Measurements from ENCODE around the gene CIAO1. TPM values are rescaled to one million over a fixed set of nuclear protein-coding genes. Genes with fewer than 3 reads are reported as not detected.

CIAO1 gene
- total and polyA plus RNA-seq, 2 of the 4 experiments (the other 2 are of a cell fraction), result 81.1 to 94.3 TPM

DNA sequence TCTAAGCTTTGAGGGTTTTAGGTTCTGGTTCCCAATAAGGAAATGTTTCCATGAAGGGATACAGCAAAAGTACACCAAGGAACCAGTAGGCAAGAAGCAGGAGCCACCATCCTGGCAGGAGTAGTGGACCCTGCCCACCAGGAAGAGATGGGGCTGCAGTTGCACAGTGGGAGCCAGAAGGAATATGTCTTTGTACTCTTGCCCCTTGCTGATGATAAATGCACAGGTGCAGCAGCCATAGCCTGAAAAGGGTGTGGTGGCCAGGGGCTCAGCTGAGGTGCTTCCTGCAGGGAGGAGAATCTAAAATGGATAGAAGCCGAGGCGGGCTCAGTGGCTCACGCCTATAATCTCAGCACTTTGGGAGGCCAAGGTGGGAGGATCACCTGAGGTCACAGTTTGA, 27.8 kb upstream of the CIAO1 start:
- Histone ChIP-seq H2AFZ (replicated peaks; ENCODE audit: low read length, poor library complexity) (no peak overlapping the region), H3K36me3 (ENCODE audit: control insufficient read depth, insufficient read depth, low read length) (peaks cover 4% of the 10 kb centered on the region), H4K20me1 (ENCODE audit: insufficient read depth, low read length) (no peaks in the 10 kb centered on the region), H3K4me3 (ENCODE audit: insufficient read depth, low read depth, low read length) (no peak overlapping the region), H3K9me3 (ENCODE audit: control insufficient read depth, insufficient read depth, low read length) (no peaks in the 10 kb centered on the region), H3K18ac (ENCODE audit: low read depth, low read length) (no peak overlapping the region), H2AK9ac (replicated peaks; ENCODE audit: low read depth, low read length, poor library complexity) (no peak overlapping the region), H3K4ac (ENCODE audit: low read depth, low read length) (no peak overlapping the region), H2AK5ac (ENCODE audit: low read depth, low read length) (no peak overlapping the region), H2BK5ac (ENCODE audit: low read depth, low read length, poor library complexity, severe bottlenecking) (no peak overlapping the region), H3K27ac (ENCODE audit: insufficient read depth, low read length) (no peak overlapping the region), H3K14ac (replicated peaks; ENCODE audit: low read depth, low read length) (no peak overlapping the region), H3K79me1 (ENCODE audit: low read depth in 1 of 2, low read length in 2 of 2) (peaks cover 0 to 2% of the 10 kb centered on the region in 2 experiments; a peak in 1 of 4 replicates), H3K23ac (ENCODE audit: low read depth, low read length) (no peak overlapping the region), H3K4me2 (ENCODE audit: low read depth, low read length) (no peak overlapping the region), H4K5ac (ENCODE audit: low read depth, low read length) (no peak overlapping the region), H3K9ac (ENCODE audit: low read depth, low read length) (no peak overlapping the region), H3K27me3 (ENCODE audit: control insufficient read depth, insufficient read depth, low read length) (no peaks in the 10 kb centered on the region), H3K9me1 (ENCODE audit: insufficient read depth, low read length) (peaks cover 8% of the 10 kb centered on the region; the same call in 1 of the 2 replicates), H3K56ac (ENCODE audit: extremely low read depth, insufficient read depth, low read length) (no peak overlapping the region), H2BK20ac (ENCODE audit: low read depth, low read length) (no peak overlapping the region), H2BK120ac (ENCODE audit: low read depth, low read length) (no peak overlapping the region), H4K8ac (ENCODE audit: low read depth in 2 of 2, low read length in 2 of 2) (no peak overlapping the region), H4K91ac (ENCODE audit: insufficient read depth, low read depth, low read length) (no peak overlapping the region), H3K4me1 (ENCODE audit: control insufficient read depth, insufficient read depth, low read length) (peaks cover 3% of the 10 kb centered on the region; the same call in 1 of the 2 replicates), H2BK15ac (ENCODE audit: low read depth, low read length) (no peak overlapping the region)
- TF ChIP-seq RFX5 (IDR thresholded peaks at IDR 0.05; ENCODE audit: low read depth, low read length) (no peak), CHD1 (IDR thresholded peaks at IDR 0.05; ENCODE audit: low read depth, low read length) (no peak), NFE2L2 (IDR thresholded peaks at IDR 0.05; ENCODE audit: low read depth, low read length) (no peak), MXI1 (IDR thresholded peaks at IDR 0.05; ENCODE audit: borderline replicate concordance, low read depth, low read length) (no peak), SMC3 (IDR thresholded peaks at IDR 0.05; ENCODE audit: low read depth, low read length) (no peak), MAFK (IDR thresholded peaks at IDR 0.05; ENCODE audit: low read depth, low read length) (no peak), RAD21 (IDR thresholded peaks at IDR 0.05; ENCODE audit: low read length) (no peak), CEBPB (IDR thresholded peaks at IDR 0.05; ENCODE audit: low read depth, low read length) (no peak), RCOR1 (IDR thresholded peaks at IDR 0.05; ENCODE audit: insufficient replicate concordance, low read length) (no peak), FOS (IDR thresholded peaks at IDR 0.05; ENCODE audit: low read depth, low read length) (no peak), BHLHE40 (IDR thresholded peaks at IDR 0.05; ENCODE audit: low read depth, low read length) (no peak), POLR2A (IDR thresholded peaks at IDR 0.05; ENCODE audit: low read depth, low read length) (no peak)
- TF ChIP-seq, protein P1, sequence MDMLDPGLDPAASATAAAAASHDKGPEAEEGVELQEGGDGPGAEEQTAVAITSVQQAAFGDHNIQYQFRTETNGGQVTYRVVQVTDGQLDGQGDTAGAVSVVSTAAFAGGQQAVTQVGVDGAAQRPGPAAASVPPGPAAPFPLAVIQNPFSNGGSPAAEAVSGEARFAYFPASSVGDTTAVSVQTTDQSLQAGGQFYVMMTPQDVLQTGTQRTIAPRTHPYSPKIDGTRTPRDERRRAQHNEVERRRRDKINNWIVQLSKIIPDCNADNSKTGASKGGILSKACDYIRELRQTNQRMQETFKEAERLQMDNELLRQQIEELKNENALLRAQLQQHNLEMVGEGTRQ (IDR thresholded peaks at IDR 0.05; ENCODE audit: low read depth, low read length), result no peak
- TF ChIP-seq, protein P2, sequence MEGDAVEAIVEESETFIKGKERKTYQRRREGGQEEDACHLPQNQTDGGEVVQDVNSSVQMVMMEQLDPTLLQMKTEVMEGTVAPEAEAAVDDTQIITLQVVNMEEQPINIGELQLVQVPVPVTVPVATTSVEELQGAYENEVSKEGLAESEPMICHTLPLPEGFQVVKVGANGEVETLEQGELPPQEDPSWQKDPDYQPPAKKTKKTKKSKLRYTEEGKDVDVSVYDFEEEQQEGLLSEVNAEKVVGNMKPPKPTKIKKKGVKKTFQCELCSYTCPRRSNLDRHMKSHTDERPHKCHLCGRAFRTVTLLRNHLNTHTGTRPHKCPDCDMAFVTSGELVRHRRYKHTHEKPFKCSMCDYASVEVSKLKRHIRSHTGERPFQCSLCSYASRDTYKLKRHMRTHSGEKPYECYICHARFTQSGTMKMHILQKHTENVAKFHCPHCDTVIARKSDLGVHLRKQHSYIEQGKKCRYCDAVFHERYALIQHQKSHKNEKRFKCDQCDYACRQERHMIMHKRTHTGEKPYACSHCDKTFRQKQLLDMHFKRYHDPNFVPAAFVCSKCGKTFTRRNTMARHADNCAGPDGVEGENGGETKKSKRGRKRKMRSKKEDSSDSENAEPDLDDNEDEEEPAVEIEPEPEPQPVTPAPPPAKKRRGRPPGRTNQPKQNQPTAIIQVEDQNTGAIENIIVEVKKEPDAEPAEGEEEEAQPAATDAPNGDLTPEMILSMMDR (conservative IDR thresholded peaks at IDR 0.05; ENCODE audit: low read depth, low read length), result no peak
- TF ChIP-seq, protein P3, sequence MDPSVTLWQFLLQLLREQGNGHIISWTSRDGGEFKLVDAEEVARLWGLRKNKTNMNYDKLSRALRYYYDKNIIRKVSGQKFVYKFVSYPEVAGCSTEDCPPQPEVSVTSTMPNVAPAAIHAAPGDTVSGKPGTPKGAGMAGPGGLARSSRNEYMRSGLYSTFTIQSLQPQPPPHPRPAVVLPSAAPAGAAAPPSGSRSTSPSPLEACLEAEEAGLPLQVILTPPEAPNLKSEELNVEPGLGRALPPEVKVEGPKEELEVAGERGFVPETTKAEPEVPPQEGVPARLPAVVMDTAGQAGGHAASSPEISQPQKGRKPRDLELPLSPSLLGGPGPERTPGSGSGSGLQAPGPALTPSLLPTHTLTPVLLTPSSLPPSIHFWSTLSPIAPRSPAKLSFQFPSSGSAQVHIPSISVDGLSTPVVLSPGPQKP (IDR thresholded peaks at IDR 0.05; ENCODE audit: borderline replicate concordance, low read depth, low read length), result no peak
- POLR2A ChIA-PET (ENCODE audit: unreplicated experiment), result no interaction called here
- BruUV-seq (replicated peaks), result no TSS peak
- ATAC-seq (ENCODE audit: low read depth), result no peak
- dilution Hi-C loops (cut with HindIII; ENCODE audit: low sequenced_read_pairs, unreplicated experiment) (no loop called here), in situ Hi-C loops (cut with MboI; ENCODE audit: low sequenced_read_pairs) (no loop called here), intact Hi-C loops (cut with micrococcal nuclease) (no loop called here)
- CTCF ChIA-PET, result no interaction called here
- DNase-seq, result no peak
- WGBS, 2 experiments (ENCODE audit: extremely low coverage in 2 of 2, insufficient read length in 1 of 2), result no CpG with 5 or more reads among the region's 3 CpGs

Data from IMR-90 (cell line).